ENCODE results near the gene ANKRD28. TPM values are rescaled to one million over a fixed set of nuclear protein-coding genes. Genes with fewer than 3 reads are reported as not detected.

The ANKRD28 gene
- total RNA-seq, 6 experiments from 2014 or later: 16.4 to 32.2 (median 25.7) TPM

GRCh38 chr3:15645740-15646501 is 151.9 kb downstream of the ANKRD28 start:
- Histone ChIP-seq H3K4me1 (no peaks in the 10 kb centered on the region), H3K27ac (no peak overlapping the region), H3K4me3 (no peak overlapping the region), H3K36me3 (peaks cover 0 to 16% (median 0%) of the 10 kb centered on the region in 4 donors), H3K9me3 (no peaks in the 10 kb centered on the region), H3K27me3 (no peaks in the 10 kb centered on the region)
- DNase-seq (no peak), ATAC-seq (no peak)
- TF ChIP-seq CTCF (IDR thresholded peaks at IDR 0.05) (no peak), POLR2A (IDR thresholded peaks at IDR 0.05) (no peak)
- WGBS (ENCODE audit: insufficient coverage, low coverage, low lambda C conversion rate, missing lambda C conversion rate): 91% methylated on average over 11 of the region's 18 CpGs
- intact Hi-C loops (cut with DNase I): no loop called here

- H3K9me3 ChIP-seq: no peaks in the 10 kb centered on the region
- H3K4me1 ChIP-seq: no peaks in the 10 kb centered on the region
- 93% methylated on average over 2 of the region's 6 CpGs for WGBS (ENCODE audit: insufficient coverage, low coverage, low lambda C conversion rate, missing lambda C conversion rate)
- no peak for ATAC-seq
- intact Hi-C loops (cut with DNase I): no loop called here
- DNase-seq: no peak
- no peak overlapping the region for H3K4me3 ChIP-seq
- no peak overlapping the region for H3K27ac ChIP-seq
- TF ChIP-seq CTCF (IDR thresholded peaks at IDR 0.05) (no peak), POLR2A (IDR thresholded peaks at IDR 0.05) (no peak)
- no peaks in the 10 kb centered on the region for H3K27me3 ChIP-seq
- H3K36me3 ChIP-seq: peaks cover 0 to 16% (median 0%) of the 10 kb centered on the region in 4 donors
Measured at GRCh38 chr3:15645246-15645645, 152.5 kb downstream of the ANKRD28 start.

GRCh38 chr3:15638891-15639262 is 158.9 kb downstream of the ANKRD28 start:
- ATAC-seq (no peak), DNase-seq (no peak)
- intact Hi-C loops (cut with DNase I): loop anchor here in 1 of 2 donors (10.0 kb wide), 1 partner anchor 606 kb away; no protein-coding TSS in a partner anchor
- H3K36me3 ChIP-seq: peaks cover 0 to 5% (median 0%) of the 10 kb centered on the region in 4 donors
- TF ChIP-seq CTCF (IDR thresholded peaks at IDR 0.05) (no peak), POLR2A (IDR thresholded peaks at IDR 0.05) (no peak)
- H3K9me3 ChIP-seq: no peaks in the 10 kb centered on the region
- peaks cover 0 to 9% (median 4%) of the 10 kb centered on the region in 4 donors for H3K4me1 ChIP-seq
- H3K27me3 ChIP-seq: no peaks in the 10 kb centered on the region
- 100% methylated on average over 1 of the region's 1 CpG for WGBS (ENCODE audit: insufficient coverage, low coverage, low lambda C conversion rate, missing lambda C conversion rate)
- H3K4me3 ChIP-seq: no peak overlapping the region
- H3K27ac ChIP-seq: no peak overlapping the region

- Histone ChIP-seq H3K27me3 (no peaks in the 10 kb centered on the region), H3K4me3 (no peak overlapping the region), H3K9me3 (no peaks in the 10 kb centered on the region), H3K4me1 (peaks cover 0 to 10% (median 5%) of the 10 kb centered on the region in 4 donors), H3K27ac (no peak overlapping the region), H3K36me3 (peaks cover 0 to 4% (median 0%) of the 10 kb centered on the region in 4 donors)
- intact Hi-C loops (cut with DNase I): loop anchor here in 1 of 2 donors (10.0 kb wide), 1 partner anchor 606 kb away; no protein-coding TSS in a partner anchor
- no peak for DNase-seq
- no peak for TF ChIP-seq CTCF (IDR thresholded peaks at IDR 0.05)
- 78% methylated on average over 6 of the region's 6 CpGs for WGBS (ENCODE audit: insufficient coverage, low coverage, low lambda C conversion rate, missing lambda C conversion rate)
- ATAC-seq: no peak
Measured at GRCh38 chr3:15638193-15638890, 159.4 kb downstream of the ANKRD28 start.
